Panc1 (cell line): ENCODE data around the gene PATE2. TPM values are rescaled to one million over a fixed set of nuclear protein-coding genes. Genes with fewer than 3 reads are reported as not detected.

Experiments used
- ATAC-seq: fragments of 200-7000 bp; cut with Tn5 transposase; 2 replicates; pipeline ENCODE4 v1.9.1; 2020; ENCODE audit warnings: mild to moderate bottlenecking, moderate library complexity
- BruUV-seq: library from RNA; stranded (reverse); fragments of 400-500 nt; replicated peaks from 2 replicates; lab custom pipeline; 2021; lab: Mats Ljungman, UMichigan
- CTCF ChIA-PET: fragments of 300-600 bp; sonication (Branson Sonifier 250); formaldehyde crosslinking; loops from one replicate; lab custom pipeline; 2022; ENCODE audit warnings: antibody characterized with exemption; lab: Charles Lee
- POLR2A ChIA-PET: fragments of 300-600 bp; sonication (Branson Sonifier 250); formaldehyde crosslinking; loops from one replicate; lab custom pipeline; 2022; ENCODE audit warnings: antibody characterized with exemption; lab: Charles Lee
- DNase-seq: peaks from one replicate; pipeline ENCODE4 v3.0.0-alpha.2; 2010; ENCODE audit warnings: low read depth, low spot score
- H3K27ac ChIP-seq: 2 replicates; pipeline ENCODE4 v1.5.1; 2011; ENCODE audit warnings: mild to moderate bottlenecking, low read length, inconsistent platforms
- H3K27me3 ChIP-seq: fragments of 200-500 bp; sonication (Bioruptor generic); 2 replicates; pipeline ENCODE4 v1.6.0; 2014; ENCODE audit warnings: low read length, inconsistent platforms; ENCODE audit not compliant: control insufficient read depth, insufficient read depth
- H3K36me3 ChIP-seq: fragments of 200-500 bp; sonication (Bioruptor generic); 2 replicates; pipeline ENCODE4 v1.5.1; 2014; ENCODE audit warnings: inconsistent platforms, mild to moderate bottlenecking, low read length, moderate library complexity; ENCODE audit not compliant: control insufficient read depth, insufficient read depth
- H3K4me1 ChIP-seq: 2 replicates; pipeline ENCODE4 v1.5.1; 2011; ENCODE audit warnings: inconsistent platforms, mild to moderate bottlenecking, low read length, moderate library complexity; ENCODE audit not compliant: control insufficient read depth, insufficient read depth
- H3K4me3 ChIP-seq, 2 experiments: 2 replicates each; pipeline ENCODE4 v1.5.1; 2011 to 2012; ENCODE audit warnings: low read depth in 2 of 2, low read length in 2 of 2, mild to moderate bottlenecking in 2 of 2, inconsistent platforms in 1 of 2, moderate library complexity in 1 of 2
- H3K9me3 ChIP-seq: fragments of 200-500 bp; sonication (Bioruptor generic); 2 replicates; pipeline ENCODE4 v1.5.1; 2014; ENCODE audit warnings: low read depth, mild to moderate bottlenecking, inconsistent platforms, low read length, moderate library complexity; ENCODE audit not compliant: control insufficient read depth, insufficient read depth
- POLR2AphosphoS5 ChIP-seq: IDR thresholded peaks from 2 replicates; pipeline ENCODE4 v1.6.1; 2012; ENCODE audit warnings: mild to moderate bottlenecking, low read depth, low read length, moderate library complexity
- SIN3A ChIP-seq: IDR thresholded peaks from 2 replicates; pipeline ENCODE4 v1.6.1; 2012; ENCODE audit warnings: low read depth, mild to moderate bottlenecking, low read length, moderate library complexity, borderline replicate concordance; ENCODE audit not compliant: insufficient read depth
- TCF7L2 ChIP-seq: IDR thresholded peaks from 2 replicates; pipeline ENCODE4 v1.6.1; 2011; ENCODE audit warnings: mild to moderate bottlenecking, low read depth, low read length, inconsistent platforms
- in situ Hi-C: cut with HindIII; loops from 2 replicates; pipeline ENCODE4 v1.10.0; 2016; ENCODE audit warnings: low sequenced_read_pairs, low pct_unique_long_range_greater_than_20kb
- intact Hi-C: fragments of 100-400 bp; cut with micrococcal nuclease; formaldehyde crosslinking; loops from one replicate; pipeline ENCODE4 v1.10.0; 2022; ENCODE audit not compliant: unreplicated experiment
- total RNA-seq: library from RNA; stranded (reverse); gene quantifications from one replicate; pipeline ENCODE4 v1.2.1, GENCODE V29; 2021; ENCODE audit not compliant: unreplicated experiment
- TF ChIP-seq, protein P1 (sequence below), 2 experiments: IDR thresholded peaks; 2 replicates each; pipeline ENCODE4 v1.6.1; 2011 to 2012; ENCODE audit warnings: low read depth in 2 of 2, control low read depth in 1 of 2, low read length in 1 of 2, mild to moderate bottlenecking in 1 of 2, moderate library complexity in 1 of 2; ENCODE audit not compliant: insufficient read depth in 1 of 2
- TF ChIP-seq, protein P2 (sequence below): fragments of 450-650 bp; IDR thresholded peaks from 2 replicates; pipeline ENCODE4 v1.5.1; 2017; ENCODE audit warnings: mild to moderate bottlenecking

The PATE2 gene
- total RNA-seq, 1 experiment from 2014 or later, result 0.18 TPM

DNA sequence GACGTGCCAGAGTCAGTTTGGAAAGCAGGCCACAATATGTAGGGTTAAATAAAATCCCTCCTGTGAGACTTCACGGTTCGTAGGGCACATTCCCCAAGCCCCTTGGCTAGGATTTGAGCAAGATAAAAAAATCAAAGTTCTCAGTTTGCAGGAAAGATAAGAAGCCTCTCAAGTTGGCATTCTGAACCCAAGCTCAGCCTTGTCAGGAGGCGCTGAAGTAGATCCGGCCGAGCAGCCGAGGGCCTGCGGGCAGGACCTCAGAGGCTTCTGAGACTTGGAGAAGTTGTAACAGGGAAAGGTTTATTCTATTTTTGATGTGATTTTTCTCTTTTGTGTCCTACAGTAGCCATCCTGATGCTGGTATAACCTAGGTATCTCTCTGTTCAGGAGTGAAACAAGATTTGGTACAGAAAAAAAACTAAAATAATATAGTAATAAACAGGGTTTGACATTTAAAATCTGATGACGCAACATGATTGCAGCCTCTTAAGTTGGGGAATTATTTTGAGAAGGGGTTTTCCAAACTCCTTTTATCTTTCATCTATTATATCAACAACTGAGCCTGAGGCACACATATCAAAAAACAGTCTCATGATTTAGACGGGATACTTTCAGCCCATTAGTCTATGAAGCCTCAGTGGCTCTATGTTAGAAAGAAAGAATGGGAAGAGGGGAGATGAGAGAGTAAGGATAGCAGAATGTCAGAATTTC is 10.1 kb downstream of the PATE2 start:
- ATAC-seq, result no peak
- peaks cover 5% of the 10 kb centered on the region; the same call in 1 of the 2 replicates for H3K27me3 ChIP-seq

DNA sequence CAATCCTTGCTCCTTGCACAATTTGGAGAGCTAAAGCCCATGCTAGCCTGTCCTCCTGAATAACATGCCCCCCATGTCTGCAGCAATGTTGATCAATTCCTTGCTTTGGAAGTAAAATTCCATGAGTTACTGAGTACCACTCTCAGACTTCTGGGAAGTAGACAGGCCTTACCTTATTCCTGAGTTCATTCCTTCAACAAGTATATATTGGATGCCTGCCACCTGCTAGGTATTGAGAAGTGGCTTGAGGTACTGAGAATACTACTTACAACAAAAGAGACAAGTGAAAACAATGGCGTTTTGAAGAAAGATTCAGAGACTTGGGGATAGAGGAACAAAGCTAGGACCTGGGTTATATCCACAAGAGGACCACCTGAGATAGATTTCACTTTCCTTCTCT is 12.4 kb downstream of the PATE2 start:
- Histone ChIP-seq H3K4me1 (no peaks in the 10 kb centered on the region), H3K36me3 (no peaks in the 10 kb centered on the region), H3K27ac (no peak overlapping the region), H3K9me3 (no peaks in the 10 kb centered on the region), H3K4me3 (no peak overlapping the region), H3K27me3 (peaks cover 5% of the 10 kb centered on the region)
- BruUV-seq, result no TSS peak
- ATAC-seq (no peak), DNase-seq (no peak)
- in situ Hi-C loops (no loop called here), intact Hi-C loops (no loop called here)
- CTCF ChIA-PET, result no interaction called here
- POLR2A ChIA-PET, result interaction anchor here (0.7 kb wide), 1 partner anchor 691 kb away, joined by 3 read pairs; no protein-coding TSS in a partner anchor
- TF ChIP-seq, protein P1, sequence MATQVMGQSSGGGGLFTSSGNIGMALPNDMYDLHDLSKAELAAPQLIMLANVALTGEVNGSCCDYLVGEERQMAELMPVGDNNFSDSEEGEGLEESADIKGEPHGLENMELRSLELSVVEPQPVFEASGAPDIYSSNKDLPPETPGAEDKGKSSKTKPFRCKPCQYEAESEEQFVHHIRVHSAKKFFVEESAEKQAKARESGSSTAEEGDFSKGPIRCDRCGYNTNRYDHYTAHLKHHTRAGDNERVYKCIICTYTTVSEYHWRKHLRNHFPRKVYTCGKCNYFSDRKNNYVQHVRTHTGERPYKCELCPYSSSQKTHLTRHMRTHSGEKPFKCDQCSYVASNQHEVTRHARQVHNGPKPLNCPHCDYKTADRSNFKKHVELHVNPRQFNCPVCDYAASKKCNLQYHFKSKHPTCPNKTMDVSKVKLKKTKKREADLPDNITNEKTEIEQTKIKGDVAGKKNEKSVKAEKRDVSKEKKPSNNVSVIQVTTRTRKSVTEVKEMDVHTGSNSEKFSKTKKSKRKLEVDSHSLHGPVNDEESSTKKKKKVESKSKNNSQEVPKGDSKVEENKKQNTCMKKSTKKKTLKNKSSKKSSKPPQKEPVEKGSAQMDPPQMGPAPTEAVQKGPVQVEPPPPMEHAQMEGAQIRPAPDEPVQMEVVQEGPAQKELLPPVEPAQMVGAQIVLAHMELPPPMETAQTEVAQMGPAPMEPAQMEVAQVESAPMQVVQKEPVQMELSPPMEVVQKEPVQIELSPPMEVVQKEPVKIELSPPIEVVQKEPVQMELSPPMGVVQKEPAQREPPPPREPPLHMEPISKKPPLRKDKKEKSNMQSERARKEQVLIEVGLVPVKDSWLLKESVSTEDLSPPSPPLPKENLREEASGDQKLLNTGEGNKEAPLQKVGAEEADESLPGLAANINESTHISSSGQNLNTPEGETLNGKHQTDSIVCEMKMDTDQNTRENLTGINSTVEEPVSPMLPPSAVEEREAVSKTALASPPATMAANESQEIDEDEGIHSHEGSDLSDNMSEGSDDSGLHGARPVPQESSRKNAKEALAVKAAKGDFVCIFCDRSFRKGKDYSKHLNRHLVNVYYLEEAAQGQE (IDR thresholded peaks at IDR 0.05; ENCODE audit: insufficient read depth in 1 of 2, low read depth in 2 of 2, low read length in 1 of 2), result no peak
- TF ChIP-seq SIN3A (no peak), TCF7L2 (no peak), POLR2AphosphoS5 (no peak)
- TF ChIP-seq, protein P2, sequence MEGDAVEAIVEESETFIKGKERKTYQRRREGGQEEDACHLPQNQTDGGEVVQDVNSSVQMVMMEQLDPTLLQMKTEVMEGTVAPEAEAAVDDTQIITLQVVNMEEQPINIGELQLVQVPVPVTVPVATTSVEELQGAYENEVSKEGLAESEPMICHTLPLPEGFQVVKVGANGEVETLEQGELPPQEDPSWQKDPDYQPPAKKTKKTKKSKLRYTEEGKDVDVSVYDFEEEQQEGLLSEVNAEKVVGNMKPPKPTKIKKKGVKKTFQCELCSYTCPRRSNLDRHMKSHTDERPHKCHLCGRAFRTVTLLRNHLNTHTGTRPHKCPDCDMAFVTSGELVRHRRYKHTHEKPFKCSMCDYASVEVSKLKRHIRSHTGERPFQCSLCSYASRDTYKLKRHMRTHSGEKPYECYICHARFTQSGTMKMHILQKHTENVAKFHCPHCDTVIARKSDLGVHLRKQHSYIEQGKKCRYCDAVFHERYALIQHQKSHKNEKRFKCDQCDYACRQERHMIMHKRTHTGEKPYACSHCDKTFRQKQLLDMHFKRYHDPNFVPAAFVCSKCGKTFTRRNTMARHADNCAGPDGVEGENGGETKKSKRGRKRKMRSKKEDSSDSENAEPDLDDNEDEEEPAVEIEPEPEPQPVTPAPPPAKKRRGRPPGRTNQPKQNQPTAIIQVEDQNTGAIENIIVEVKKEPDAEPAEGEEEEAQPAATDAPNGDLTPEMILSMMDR, result no peak

More for the DNA sequence above, 10.1 kb downstream of the PATE2 start:
- intact Hi-C loops (no loop called here), in situ Hi-C loops (no loop called here)
- no peak for TF ChIP-seq SIN3A
- no peak for TF ChIP-seq TCF7L2
- TF ChIP-seq POLR2AphosphoS5, result no peak
- TF ChIP-seq, protein P2, result no peak
- TF ChIP-seq, protein P1 (IDR thresholded peaks at IDR 0.05; ENCODE audit: insufficient read depth in 1 of 2, low read depth in 2 of 2, low read length in 1 of 2), result no peak
- no peak overlapping the region for H3K27ac ChIP-seq
- BruUV-seq, result no TSS peak
- no peaks in the 10 kb centered on the region for H3K36me3 ChIP-seq
- no peak for DNase-seq
- ChIA-PET CTCF (no interaction called here), POLR2A (no interaction called here)
- H3K4me3 ChIP-seq, result no peak overlapping the region
- no peaks in the 10 kb centered on the region for H3K9me3 ChIP-seq
- no peaks in the 10 kb centered on the region for H3K4me1 ChIP-seq
